Ovary (tissue), 3 donors: ENCODE data around the gene FAM135A.
"Not testable (repeated sequence)": the region's sequence is repeated elsewhere in the genome, so short reads cannot be mapped to it uniquely, and the experiment has no call there.

Source experiments
- CTCF ChIP-seq, 3 donors: fragments of 450-650 bp in 2 of 3; fragments of 200-600 bp in 1 of 3; IDR thresholded peaks; one replicate each; pipeline versions ENCODE4 v1.5.1 to v1.8.0; 2016 to 2022; ENCODE audit warnings: antibody characterized with exemption in 3 of 3, mild to moderate bottlenecking in 1 of 3
- EP300 ChIP-seq: sonication (generic); formaldehyde crosslinking; IDR thresholded peaks from one replicate; pipeline ENCODE4 v1.6.1; 2017; ENCODE audit warnings: antibody characterized with exemption
- POLR2A ChIP-seq: fragments of 450-650 bp; IDR thresholded peaks from one replicate; pipeline ENCODE4 v1.6.1; 2017; ENCODE audit warnings: antibody characterized with exemption, mild to moderate bottlenecking, moderate library complexity
- donor health status: DM: no; HTN: no; CAD: no.

DNA sequence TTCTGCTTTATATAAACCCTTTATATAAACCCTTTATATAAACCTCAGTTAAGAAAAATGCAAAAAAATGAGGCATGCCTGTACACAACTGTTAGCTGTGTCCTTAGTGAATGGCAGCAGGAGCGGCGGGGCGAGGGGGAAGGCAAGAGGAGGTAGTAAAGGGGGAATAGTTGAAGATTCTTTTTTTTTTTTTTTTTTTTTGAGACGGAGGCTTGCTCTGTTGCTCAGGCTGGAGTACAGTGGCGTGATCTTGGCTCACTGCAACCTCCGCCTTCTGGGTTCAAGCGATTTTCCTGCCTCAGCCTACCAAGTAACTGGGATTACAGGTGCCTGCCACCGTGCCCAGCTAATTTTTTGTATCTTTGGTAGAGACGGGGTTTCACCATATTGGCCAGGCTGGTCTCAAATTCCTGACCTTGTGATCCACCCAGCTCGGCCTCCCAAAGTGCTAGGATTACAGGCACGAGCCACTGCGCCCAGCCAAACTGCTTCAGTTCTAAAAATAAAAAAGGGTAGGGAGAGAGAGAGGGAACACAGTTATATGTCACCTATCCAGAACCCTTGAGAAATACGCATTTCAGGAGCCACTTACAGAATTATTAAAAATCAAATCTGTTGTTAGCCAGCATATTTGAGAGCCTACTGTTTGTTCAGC is 139.1 kb downstream of the FAM135A start:
- not testable (repeated sequence) for TF ChIP-seq POLR2A; CTCF (IDR thresholded peaks at IDR 0.05); EP300
